Endothelial cell of umbilical vein (primary cell): ENCODE measurements around the gene MINDY3. TPM values are rescaled to one million over a fixed set of nuclear protein-coding genes. Genes with fewer than 3 reads are reported as not detected.

ENCODE experiments used
- BruUV-seq: library from RNA; stranded (reverse); fragments of 400-500 nt; replicated peaks from 2 replicates; lab custom pipeline; 2021; lab: Mats Ljungman, UMichigan
- CTCF ChIA-PET: fragments of 300-600, 350-600 bp; sonication (Branson Sonifier 250); formaldehyde crosslinking; loops from one replicate; lab custom pipeline; 2021; ENCODE audit warnings: antibody characterized with exemption, inconsistent platforms; lab: Charles Lee
- POLR2A ChIA-PET: fragments of 300-600, 350-600 bp; sonication (Branson Sonifier 250); formaldehyde crosslinking; loops from one replicate; lab custom pipeline; 2021; ENCODE audit warnings: antibody characterized with exemption, inconsistent platforms; lab: Charles Lee
- DNase-seq: peaks from one replicate; pipeline ENCODE4 v3.0.0-alpha.2; 2011; ENCODE audit warnings: low read depth, low spot score
- FAIRE-seq: peaks from 2 replicates; lab custom pipeline; 2011; peaks lifted over from hg19 to GRCh38; lab: Jason Lieb, UNC
- H2AFZ ChIP-seq: 2 replicates; pipeline ENCODE4 v1.6.0; 2012; ENCODE audit warnings: low read depth, low read length, control low read depth, inconsistent platforms
- H3K27ac ChIP-seq: 2 replicates; pipeline ENCODE4 v1.5.1; 2011; ENCODE audit warnings: low read depth, mild to moderate bottlenecking, control low read depth, low read length, moderate library complexity; ENCODE audit not compliant: insufficient read depth
- H3K27me3 ChIP-seq, 2 experiments: 2 replicates each; pipeline versions ENCODE4 v1.6.0 to v1.6.1; 2011; ENCODE audit warnings: low read length in 2 of 2, mixed read lengths in 1 of 2; ENCODE audit not compliant: control insufficient read depth in 2 of 2, insufficient read depth in 2 of 2
- H3K36me3 ChIP-seq, 2 experiments: 2 replicates in 1 of 2; 3 replicates in 1 of 2; pipeline ENCODE4 v1.5.1; 2011; ENCODE audit warnings: low read length in 2 of 2, mild to moderate bottlenecking in 1 of 2, moderate library complexity in 1 of 2; ENCODE audit not compliant: control insufficient read depth in 2 of 2, insufficient read depth in 2 of 2; ENCODE audit errors: extremely low read depth in 1 of 2
- H3K4me1 ChIP-seq: 3 replicates; pipeline ENCODE4 v1.5.1; 2011; ENCODE audit warnings: mild to moderate bottlenecking, low read length; ENCODE audit not compliant: control insufficient read depth, insufficient read depth; ENCODE audit errors: extremely low read depth
- H3K4me2 ChIP-seq: 2 replicates; pipeline ENCODE4 v1.6.1; 2011; ENCODE audit warnings: low read length, control low read depth, mixed read lengths; ENCODE audit not compliant: insufficient read depth
- H3K4me3 ChIP-seq, 3 experiments: fragments of 200-600 bp in 1 of 3; sonication (generic), shearing (Covaris generic) in 1 of 3; replicated peaks in 1 of 3; 2 replicates each; pipeline ENCODE4 v1.5.1; 2011 to 2016; ENCODE audit warnings: control low read depth in 3 of 3, low read length in 3 of 3, mild to moderate bottlenecking in 2 of 3, inconsistent platforms in 1 of 3, low read depth in 1 of 3, moderate library complexity in 1 of 3; ENCODE audit not compliant: insufficient read depth in 1 of 3
- H3K79me2 ChIP-seq: 2 replicates; pipeline ENCODE4 v1.6.0; 2012; ENCODE audit warnings: low read length, inconsistent platforms; ENCODE audit not compliant: control insufficient read depth, insufficient read depth
- H3K9ac ChIP-seq: replicated peaks from 2 replicates; pipeline ENCODE3; 2011; ENCODE audit warnings: low read length, control low read depth; ENCODE audit not compliant: insufficient read depth; ENCODE audit errors: extremely low read depth
- H3K9me1 ChIP-seq: replicated peaks from 3 replicates; pipeline ENCODE4 v1.6.0; 2011; ENCODE audit warnings: mild to moderate bottlenecking, low read length; ENCODE audit not compliant: control insufficient read depth, insufficient read depth; ENCODE audit errors: extremely low read depth
- H3K9me3 ChIP-seq: replicated peaks from 2 replicates; pipeline ENCODE4 v1.5.1; 2012; ENCODE audit warnings: low read length, inconsistent platforms; ENCODE audit not compliant: control insufficient read depth, insufficient read depth
- H4K20me1 ChIP-seq: replicated peaks from 2 replicates; pipeline ENCODE3; 2011; ENCODE audit warnings: mild to moderate bottlenecking, low read length; ENCODE audit not compliant: control insufficient read depth, insufficient read depth; ENCODE audit errors: extremely low read depth
- CTCF ChIP-seq, 2 donors: IDR thresholded peaks; 1 replicate in 1 of 2; 2 replicates in 1 of 2; pipeline ENCODE4 v1.5.1; 2011; ENCODE audit warnings: low read length in 2 of 2, mild to moderate bottlenecking in 2 of 2, moderate library complexity in 2 of 2, control low read depth in 1 of 2, inconsistent platforms in 1 of 2, low read depth in 1 of 2; ENCODE audit not compliant: insufficient read depth in 1 of 2; ENCODE audit errors: extremely low read depth in 1 of 2
- EZH2 ChIP-seq: IDR thresholded peaks from 2 replicates; pipeline ENCODE4 v1.6.1; 2012; ENCODE audit warnings: borderline replicate concordance, low read depth, mild to moderate bottlenecking, moderate library complexity, low read length, inconsistent platforms; ENCODE audit not compliant: severe bottlenecking
- FOS ChIP-seq: IDR thresholded peaks from 2 replicates; pipeline ENCODE4 v1.6.1; 2011; ENCODE audit warnings: mild to moderate bottlenecking, low read length, moderate library complexity, borderline replicate concordance; ENCODE audit not compliant: insufficient read depth
- GATA2 ChIP-seq: IDR thresholded peaks from 2 replicates; pipeline ENCODE4 v1.7.0; 2011; ENCODE audit warnings: low read depth, mild to moderate bottlenecking, moderate library complexity, mixed read lengths, low read length; ENCODE audit not compliant: insufficient read length, insufficient read depth
- JUN ChIP-seq: IDR thresholded peaks from 2 replicates; pipeline ENCODE4 v1.6.1; 2011; ENCODE audit warnings: borderline replicate concordance, low read depth; ENCODE audit not compliant: insufficient read length, insufficient read depth
- MAX ChIP-seq: IDR thresholded peaks from 2 replicates; pipeline ENCODE4 v1.6.1; 2011; ENCODE audit not compliant: insufficient read depth, insufficient read length
- MYC ChIP-seq: IDR thresholded peaks from one replicate; pipeline ENCODE4 v1.6.1; 2011; ENCODE audit warnings: mild to moderate bottlenecking, low read depth, low read length
- POLR2A ChIP-seq: IDR thresholded peaks from 2 replicates; pipeline ENCODE4 v1.6.1; 2012; ENCODE audit warnings: low read depth, mild to moderate bottlenecking, control low read depth, low read length
- POLR2AphosphoS5 ChIP-seq: IDR thresholded peaks from 2 replicates; pipeline ENCODE4 v1.6.1; 2012; ENCODE audit warnings: low read depth, mild to moderate bottlenecking, control low read depth, low read length, moderate library complexity; ENCODE audit not compliant: insufficient read depth
- dilution Hi-C: fragments of 300-500 bp; cut with MboI; formaldehyde crosslinking; loops from one replicate; pipeline ENCODE4 v1.15.0; 2019; ENCODE audit warnings: low sequenced_read_pairs; ENCODE audit not compliant: extremely low pct_ligation_motif_present
- intact Hi-C: fragments of 100-400 bp; cut with micrococcal nuclease; formaldehyde crosslinking; loops from one replicate; pipeline ENCODE4 v1.10.0; 2022
- polyA plus RNA-seq, 4 experiments: library from polyadenylated mRNA; depleted of rRNA in 3 of 4; stranded (reverse) in 3 of 4; unstranded in 1 of 4; fragments of >200 nt; gene quantifications; 2 replicates each; pipeline versions ENCODE4 v1.2.1 to v1.2.3, GENCODE V29; 2011 to 2012; ENCODE audit warnings: missing spikeins in 1 of 4
- total RNA-seq: library from RNA; stranded (reverse); gene quantifications from 2 replicates; pipeline ENCODE4 v1.2.3, GENCODE V29; 2021

The MINDY3 gene
- total and polyA plus RNA-seq, 2 donors (not counting 3 experiments of a cell fraction or from before 2014, with no cell fraction given): 7.5 to 20.2 TPM

DNA sequence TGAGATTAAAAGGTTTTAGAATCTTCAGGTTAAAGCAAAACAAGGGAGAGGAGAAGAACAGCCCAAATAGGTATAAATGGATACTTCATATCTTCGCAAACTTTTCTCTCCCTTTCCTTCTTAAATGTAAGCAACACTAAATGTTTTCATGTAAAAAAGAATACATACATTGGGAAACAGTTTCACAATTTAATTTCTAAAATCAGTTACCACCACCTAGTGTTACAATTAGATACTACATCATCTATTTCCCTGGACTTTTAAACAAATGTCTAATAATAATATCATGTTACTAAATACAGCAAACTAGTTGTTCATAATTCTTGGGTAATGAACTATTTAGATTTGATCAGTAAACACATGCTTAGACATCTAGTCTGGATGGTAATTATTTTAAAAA lies 35.8 kb downstream of the MINDY3 start:
- no peak for TF ChIP-seq GATA2
- TF ChIP-seq CTCF (IDR thresholded peaks at IDR 0.05; ENCODE audit: extremely low read depth in 1 of 2, insufficient read depth in 1 of 2, low read depth in 1 of 2, low read length in 2 of 2): peak in 1 of 2 donors; percentile 11
- no peak for TF ChIP-seq JUN
- no peak for TF ChIP-seq POLR2A
- H4K20me1 ChIP-seq: no peaks in the 10 kb centered on the region
- intact Hi-C loops: loop anchor here (1.0 kb wide), 2 partner anchors 104 to 390 kb away; no protein-coding TSS in a partner anchor
- H3K4me3 ChIP-seq: no peak overlapping the region
- H3K9me3 ChIP-seq: no peaks in the 10 kb centered on the region
- BruUV-seq: no TSS peak
- dilution Hi-C loops: no loop called here
- H3K36me3 ChIP-seq: peaks cover 0 to 3% of the 10 kb centered on the region in 2 experiments
- no peaks in the 10 kb centered on the region for H3K79me2 ChIP-seq
- no peaks in the 10 kb centered on the region for H3K27me3 ChIP-seq
- POLR2A ChIA-PET: no interaction called here
- H3K4me2 ChIP-seq: no peak overlapping the region
- peak; percentile 58 for DNase-seq
- CTCF ChIA-PET: no interaction called here
- H3K9ac ChIP-seq: no peak overlapping the region
- H3K9me1 ChIP-seq: no peaks in the 10 kb centered on the region
- no peak for FAIRE-seq
- H2AFZ ChIP-seq: no peak overlapping the region
- H3K27ac ChIP-seq: no peak overlapping the region
- no peaks in the 10 kb centered on the region for H3K4me1 ChIP-seq

DNA sequence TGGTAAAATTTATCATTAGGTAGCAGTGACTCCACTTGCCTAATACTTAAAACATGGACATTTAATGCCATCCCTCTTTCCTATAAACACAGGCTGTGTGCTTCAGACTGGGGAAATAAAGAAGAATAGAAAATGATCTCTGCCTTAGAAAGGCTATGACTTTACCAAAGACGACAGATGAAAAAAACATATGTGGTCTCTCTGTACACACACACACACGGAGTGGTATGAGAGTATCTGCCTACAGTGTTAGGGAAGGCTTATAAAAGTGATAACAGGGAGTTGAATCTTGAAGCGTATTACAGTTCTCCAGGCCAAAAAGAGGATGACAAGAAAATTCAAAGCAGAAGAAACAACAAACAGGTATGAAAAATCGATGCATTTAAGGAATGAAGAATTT lies 38.2 kb downstream of the MINDY3 start:
- no TSS peak for BruUV-seq
- DNase-seq (no peak), FAIRE-seq (no peak)
- Histone ChIP-seq H4K20me1 (no peaks in the 10 kb centered on the region), H3K4me3 (no peak overlapping the region), H3K4me2 (no peak overlapping the region), H3K4me1 (no peaks in the 10 kb centered on the region), H3K9me3 (no peaks in the 10 kb centered on the region), H2AFZ (no peak overlapping the region), H3K27ac (no peak overlapping the region), H3K36me3 (peaks cover 0 to 3% of the 10 kb centered on the region in 2 experiments), H3K79me2 (no peaks in the 10 kb centered on the region), H3K9ac (no peak overlapping the region), H3K9me1 (no peaks in the 10 kb centered on the region), H3K27me3 (no peaks in the 10 kb centered on the region)
- POLR2A ChIA-PET: no interaction called here
- dilution Hi-C loops: no loop called here
- CTCF ChIA-PET: no interaction called here
- intact Hi-C loops: no loop called here
- TF ChIP-seq MYC: no peak
- TF ChIP-seq POLR2AphosphoS5: no peak
- TF ChIP-seq JUN: no peak
- TF ChIP-seq MAX: no peak
- no peak for TF ChIP-seq GATA2
- TF ChIP-seq POLR2A: no peak
- no peak for TF ChIP-seq FOS
- no peak for TF ChIP-seq CTCF (IDR thresholded peaks at IDR 0.05; ENCODE audit: extremely low read depth in 1 of 2, insufficient read depth in 1 of 2, low read depth in 1 of 2, low read length in 2 of 2)
- TF ChIP-seq EZH2: no peak
